ENCODE data around the gene C9orf152.
"Not testable (repeated sequence)": the region's sequence is repeated elsewhere in the genome, so short reads cannot be mapped to it uniquely, and the experiment has no call there.

Gene C9orf152, protein sequence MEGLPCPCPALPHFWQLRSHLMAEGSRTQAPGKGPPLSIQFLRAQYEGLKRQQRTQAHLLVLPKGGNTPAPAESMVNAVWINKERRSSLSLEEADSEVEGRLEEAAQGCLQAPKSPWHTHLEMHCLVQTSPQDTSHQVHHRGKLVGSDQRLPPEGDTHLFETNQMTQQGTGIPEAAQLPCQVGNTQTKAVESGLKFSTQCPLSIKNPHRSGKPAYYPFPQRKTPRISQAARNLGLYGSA

DNA sequence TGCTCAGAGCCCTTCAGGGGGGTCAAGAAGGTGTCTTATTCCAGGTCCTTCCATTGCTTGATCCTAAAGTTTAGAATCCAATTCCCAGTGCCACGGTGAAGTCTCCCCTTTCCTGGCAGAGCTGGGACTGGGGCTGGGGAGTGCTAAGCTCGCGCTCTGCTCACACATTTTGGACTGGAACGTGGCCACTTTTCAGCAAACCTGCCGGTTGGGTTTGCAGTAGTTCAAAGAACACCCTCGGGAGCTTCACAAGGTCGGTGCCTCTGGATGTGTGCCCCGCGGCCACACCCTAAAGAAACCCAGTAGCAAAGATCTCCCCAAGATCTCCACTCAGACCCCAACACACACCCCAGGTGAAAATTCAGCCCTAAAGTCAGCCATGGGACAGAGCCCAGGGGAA, at the start of gene C9orf152:
TSS of gene C9orf152 (minus strand) at position 129 of the 400 bp plus-strand sequence. CDS start 580 bp downstream, outside the sequence.
- no peak for DNase-seq

DNA sequence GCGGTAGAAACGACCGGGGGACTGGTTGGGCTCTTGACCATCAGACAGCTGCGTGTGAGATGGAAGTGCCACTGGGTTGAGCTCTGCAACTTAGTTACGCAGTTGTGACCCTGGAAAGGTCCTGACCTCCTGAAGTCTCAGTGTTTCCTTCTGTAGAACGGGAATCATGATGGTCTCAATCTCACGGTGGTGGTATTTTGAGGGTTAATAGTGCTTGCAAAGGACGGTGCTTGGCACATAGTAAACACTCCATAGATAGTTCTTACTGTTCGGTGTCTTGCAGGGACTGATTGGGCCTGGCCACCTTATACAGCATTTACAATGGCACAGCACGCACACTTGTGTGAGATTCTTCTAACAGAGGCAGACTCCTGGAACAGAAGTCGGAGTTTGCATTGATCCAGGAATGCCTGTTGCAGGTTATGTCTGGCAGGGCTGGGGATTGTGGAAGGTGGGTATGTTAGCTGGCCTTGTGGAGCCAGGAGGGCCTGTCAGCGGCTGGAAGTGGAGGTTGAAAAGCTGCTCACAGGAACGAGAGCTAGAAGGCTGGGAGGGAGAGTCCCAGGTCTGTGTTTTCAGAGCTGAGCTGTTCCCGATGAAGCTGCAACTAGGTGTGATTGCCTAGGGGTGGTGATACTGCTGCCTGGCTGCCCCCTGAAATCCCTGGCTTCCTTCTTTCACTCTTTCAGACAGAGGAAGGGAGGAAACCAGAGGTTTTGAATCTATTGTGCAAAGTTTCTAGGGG, 49.3 kb upstream of the C9orf152 start:
- peak; percentile 46 for DNase-seq

DNA sequence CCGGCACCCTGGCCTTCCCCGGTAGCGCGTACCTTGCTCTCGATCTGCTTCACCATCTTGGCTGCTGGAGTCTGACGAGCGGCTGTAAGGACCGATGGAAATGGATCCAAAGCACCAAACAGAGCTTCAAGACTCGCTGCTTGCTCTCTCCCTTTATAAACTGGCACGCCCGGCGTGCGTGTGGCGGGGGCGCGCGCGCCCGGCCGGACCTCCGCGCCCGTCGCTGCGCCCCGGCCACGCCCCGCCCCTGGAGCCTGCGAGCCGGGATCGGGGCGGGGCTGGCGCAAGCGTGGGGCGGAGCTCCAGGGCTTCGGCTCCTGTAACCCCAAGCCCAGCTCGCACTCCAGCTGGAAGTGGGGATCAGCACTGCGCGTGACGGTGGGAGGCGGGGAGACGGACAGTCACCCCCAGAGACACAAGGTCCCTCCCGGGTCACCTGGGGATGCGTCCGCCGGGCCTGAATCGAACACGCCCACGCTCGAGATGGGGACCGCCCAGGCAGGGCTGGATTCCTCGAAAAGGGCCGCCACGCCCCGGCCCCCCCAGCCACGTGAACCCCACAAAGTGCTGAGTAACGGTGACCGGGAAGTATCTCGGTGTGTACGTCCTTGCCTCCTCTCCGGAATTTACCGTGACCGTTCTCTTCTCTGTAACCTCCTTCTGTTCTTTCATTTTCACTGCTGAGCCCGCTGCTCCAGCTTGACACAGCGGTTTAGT, 48.6 kb upstream of the C9orf152 start, which contains the start of gene TXN:
TSS of gene TXN (minus strand) at position 128 of the 717 bp plus-strand sequence. CDS start at position 56, 72 bp downstream.
- DNase-seq = peak; percentile 82

DNA sequence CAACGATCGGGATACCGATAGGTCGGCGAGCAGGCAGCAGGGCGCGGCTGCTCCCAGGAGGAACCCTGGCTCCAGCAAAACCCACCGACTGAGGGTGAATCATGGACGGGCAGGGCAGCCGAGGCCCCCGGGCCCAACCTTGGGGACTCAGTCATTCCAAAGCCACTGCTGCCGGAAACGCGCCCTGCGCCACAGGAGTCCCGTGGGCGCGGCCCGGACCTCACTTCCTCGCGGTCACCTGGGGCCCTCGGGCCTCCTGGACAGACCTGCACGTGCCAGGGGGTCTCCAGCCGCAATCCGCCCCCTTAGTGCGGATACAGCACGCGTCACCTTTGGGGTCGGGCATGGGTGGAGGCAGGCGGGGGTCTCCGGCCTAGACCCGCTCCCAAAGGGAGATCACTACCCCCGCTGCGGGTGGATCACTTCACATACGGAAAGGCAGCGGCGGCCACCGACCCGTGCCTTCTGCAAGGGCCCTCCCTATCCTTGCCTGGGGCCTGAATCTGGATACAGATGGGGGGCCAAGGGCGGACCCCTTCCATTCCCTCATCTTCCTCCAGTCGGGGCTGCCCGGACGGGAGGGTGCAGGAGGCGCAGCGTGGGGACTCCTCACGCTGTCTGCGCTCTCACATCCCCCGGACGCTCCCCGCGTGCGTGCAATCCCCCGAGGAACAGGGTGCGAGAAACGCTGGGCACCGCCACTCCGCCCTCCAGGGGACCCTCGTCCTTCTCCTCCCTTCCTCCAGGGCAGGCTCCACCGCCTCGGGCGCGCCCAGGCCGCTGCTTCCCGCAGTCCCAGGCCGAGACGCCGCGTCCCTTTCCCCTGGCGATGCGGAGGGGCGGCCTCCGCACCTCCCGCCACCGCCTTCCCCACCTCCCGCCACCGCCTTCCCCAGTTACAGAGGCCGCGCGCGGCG, 47.8 kb upstream of the C9orf152 start:
- no peak for DNase-seq

DNA sequence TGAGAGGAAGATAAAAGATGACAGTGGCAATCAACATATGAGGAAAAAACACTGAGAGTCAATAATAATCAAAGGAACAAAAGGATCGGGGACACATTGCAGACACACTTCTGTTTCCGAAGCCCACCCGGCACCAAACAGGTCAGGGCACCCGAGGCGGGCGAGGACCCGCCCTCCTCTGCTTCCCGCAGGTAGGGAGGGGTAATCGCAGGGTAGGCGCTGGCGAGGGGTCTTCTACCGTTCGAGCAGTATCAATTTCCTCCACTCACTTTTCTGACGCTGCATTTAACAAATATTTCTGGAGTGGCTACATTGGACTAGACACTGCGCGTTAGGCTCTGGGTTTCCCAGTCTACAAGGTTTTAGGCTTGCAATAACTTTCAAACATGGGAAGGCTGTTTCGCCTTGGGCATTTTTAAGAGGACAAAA, 47.1 kb upstream of the C9orf152 start:
- no peak for DNase-seq

DNA sequence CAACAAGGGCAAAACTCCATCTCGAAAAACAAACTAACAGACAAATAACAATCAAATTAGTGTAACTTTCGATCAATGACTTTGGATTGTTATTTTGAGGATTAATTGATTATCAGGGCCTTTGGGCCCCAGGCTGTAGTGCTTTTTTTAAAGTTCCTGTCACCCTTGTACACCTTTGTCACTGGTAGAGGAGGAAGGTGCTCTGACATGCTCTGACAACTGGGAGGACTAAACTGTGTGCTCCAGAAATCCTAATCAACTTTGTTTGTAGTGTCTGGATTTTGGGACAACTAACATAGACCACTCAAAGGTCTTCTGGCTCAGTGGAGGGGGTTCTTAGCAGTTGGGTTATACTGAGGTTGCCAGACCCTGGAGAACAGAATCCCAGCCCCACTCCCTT, 46.5 kb upstream of the C9orf152 start:
- no peak for DNase-seq

DNA sequence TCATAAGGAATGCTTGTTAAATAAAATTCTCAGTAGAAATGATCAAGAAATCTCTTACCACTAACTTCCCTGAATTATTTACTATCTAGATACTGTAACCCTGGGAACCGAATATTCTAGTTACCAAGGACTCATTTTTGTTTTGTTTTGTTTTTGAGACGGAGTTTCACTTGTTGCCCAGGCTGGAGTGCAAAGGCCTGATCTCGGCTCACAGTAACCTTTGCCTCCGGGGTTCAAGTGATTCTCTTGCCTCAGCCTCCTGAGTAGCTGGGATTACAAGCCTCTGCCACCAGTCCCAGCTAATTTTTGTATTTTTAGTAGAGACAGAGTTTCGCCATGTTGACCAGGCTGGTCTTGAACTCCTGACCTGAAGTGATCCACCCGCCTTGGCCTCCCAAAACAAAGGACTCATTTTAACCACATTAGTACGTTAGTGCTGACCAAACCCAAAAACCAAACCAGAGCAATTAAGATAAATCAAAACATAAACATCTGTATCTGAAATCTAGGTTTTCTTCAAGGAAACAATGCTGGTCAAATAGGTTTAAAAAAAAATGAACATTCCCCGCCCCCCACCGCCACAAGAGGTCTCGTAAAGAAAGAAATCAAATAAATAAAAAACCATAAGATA, 44.7 kb upstream of the C9orf152 start:
- no peak for DNase-seq

DNA sequence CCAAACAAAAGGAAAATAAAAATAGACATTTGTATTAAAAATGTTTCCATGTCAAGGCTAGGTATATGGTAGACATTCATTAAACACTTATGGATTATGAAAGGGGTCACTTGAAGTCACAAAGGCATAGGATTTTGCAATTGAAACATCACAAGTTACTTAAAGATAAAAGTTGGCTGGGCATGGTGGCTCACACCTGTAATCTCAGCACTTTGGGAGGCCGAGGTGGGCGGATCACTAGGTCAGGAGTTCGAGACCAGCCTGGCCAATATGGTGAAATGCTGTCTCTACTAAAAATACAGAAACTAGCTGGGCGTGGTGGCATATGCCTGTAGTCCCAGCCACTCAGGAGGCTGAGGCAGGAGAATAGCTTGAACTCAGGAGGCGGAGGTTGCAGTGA, 43.8 kb upstream of the C9orf152 start:
- DNase-seq = not testable (repeated sequence)

DNA sequence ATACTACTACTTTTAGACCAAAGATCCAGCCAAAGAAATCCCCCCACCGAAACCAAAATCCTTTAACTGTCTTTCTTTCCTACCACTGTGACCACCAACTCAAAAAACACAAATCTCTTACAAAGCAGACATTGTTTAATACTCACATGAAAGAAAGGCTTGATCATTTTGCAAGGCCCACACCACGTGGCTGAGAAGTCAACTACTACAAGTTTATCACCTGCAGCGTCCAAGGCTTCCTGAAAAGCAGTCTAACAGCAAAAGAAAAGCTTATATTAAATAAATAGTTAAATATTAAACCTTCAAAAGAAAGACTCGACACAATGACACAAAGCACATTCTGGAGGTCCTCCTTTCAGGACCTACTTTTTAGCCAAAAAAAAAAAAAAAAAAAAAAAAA, 43.3 kb upstream of the C9orf152 start:
- DNase-seq = no peak

DNA sequence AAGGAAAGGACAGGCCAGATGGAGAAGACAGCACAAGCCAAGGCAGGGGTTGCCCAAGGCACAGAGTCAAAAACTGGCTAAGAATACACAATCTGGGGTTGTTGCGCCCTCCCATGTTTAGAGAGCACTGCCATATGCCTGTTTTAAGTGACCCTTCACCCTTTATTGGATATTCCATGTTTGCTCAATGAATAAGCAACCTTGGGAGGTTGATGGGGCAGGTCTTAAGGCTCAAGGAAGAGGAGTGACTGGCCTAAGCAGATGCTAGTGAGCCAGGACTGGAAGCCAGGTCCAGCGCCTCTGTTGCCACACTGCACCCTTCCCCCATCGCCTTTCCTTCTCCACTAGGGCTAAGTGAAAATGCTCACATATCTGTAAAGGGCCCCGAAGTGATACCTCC, 41.6 kb upstream of the C9orf152 start:
- no peak for DNase-seq

DNA sequence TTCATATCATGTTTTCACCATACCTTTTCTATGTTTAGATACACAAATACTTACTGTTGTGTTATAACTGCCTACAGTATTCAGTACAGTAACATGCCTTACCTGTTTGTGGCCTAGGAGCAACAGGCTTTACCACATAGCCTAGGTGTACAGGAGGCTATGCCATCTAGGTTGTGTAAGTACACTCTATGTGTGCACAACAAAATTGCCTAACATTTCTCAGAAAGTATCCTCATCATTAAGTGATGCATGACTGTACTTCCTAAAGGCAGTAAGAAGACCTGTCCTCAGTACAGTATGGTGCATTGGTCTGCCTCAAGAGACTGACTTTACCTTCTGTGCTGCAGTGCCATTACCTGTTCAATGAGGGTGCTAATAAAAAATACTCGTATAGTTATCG, 40.4 kb upstream of the C9orf152 start:
- no peak for DNase-seq

DNA sequence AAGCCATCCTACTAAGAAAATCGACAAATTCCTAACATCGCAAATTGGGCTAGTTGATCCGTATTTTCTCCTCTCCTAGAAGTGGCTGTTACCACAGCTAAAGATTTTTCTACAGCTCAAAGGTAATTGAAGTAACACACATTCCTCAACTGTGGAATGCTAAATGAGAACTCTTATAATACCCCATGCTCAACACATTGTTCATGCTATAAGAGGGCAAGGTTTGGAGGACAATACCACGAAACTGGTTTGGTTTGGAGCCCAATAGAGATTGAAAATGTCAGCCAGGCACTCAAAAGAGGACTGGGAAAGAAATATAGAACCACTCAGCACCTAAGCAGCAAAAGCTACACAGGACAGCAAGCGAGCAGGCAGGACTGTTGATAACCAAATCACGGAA, 38.3 kb upstream of the C9orf152 start:
- DNase-seq = no peak

DNA sequence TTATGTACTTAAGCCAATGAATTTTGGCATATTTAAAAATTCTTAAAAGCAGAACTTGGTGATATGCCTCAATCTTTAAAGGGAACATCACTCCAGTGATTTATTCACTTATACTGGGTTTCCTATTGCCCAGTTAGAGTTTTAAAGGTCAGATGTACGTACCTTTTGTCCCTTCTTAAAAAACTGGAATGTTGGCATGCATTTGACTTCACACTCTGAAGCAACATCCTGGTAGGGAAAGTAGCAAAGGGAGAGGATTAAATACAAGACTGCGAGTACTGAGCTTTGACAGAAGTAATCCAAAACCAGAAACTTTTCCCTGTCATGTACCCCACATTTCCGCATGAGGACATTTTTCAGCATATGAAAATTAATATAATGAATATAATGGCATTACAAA, 36.7 kb upstream of the C9orf152 start:
- DNase-seq = no peak

DNA sequence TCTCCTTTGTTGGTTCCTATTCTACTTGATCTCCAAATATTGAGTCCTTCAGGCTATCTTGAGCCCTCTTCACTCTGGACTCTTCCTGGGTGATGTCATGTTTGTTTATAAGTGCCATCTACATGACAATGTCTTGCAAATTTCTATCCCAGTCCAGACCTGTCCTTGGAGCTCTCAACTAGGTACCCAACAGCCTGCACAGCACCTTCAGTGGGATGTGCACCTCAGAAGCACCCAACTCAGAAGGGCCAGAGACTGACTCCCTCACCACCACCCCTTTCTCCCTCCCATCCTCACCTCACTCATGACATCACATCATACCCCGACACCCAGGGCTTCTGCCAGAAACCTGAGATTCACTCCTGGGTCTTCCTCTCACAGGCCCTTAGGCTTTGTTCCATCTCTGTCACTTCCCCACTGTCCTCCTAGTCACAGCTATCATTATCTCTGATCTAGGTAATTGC, 33.9 kb upstream of the C9orf152 start:
- no peak for DNase-seq

DNA sequence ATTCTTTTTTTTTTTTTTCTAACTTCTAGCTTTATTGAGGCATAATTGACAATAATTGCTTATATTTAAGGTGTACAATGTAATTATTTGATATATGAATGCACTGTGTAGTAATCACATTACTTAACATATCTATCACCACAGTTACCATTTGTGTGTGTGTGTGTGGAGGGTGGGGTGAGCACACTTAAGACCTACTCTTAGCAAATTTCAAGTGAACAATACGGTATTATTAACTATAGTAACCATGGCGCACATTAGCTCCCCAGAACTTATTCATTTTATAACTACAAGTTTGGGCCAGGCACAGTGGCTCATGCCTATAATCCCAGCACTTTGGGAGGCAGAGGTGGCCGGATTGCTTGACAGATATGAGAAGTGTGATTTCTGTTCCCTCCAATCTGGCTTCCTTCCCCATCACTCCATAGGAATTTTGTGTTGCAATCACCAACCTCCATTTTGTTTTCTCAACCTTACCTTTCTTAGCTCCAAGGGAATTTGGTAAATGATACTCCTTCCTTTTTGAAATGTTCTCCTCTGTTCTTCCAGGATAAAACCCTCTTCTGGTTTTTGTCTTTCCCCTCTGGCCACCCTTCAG, 33.4 kb upstream of the C9orf152 start:
- no peak for DNase-seq

DNA sequence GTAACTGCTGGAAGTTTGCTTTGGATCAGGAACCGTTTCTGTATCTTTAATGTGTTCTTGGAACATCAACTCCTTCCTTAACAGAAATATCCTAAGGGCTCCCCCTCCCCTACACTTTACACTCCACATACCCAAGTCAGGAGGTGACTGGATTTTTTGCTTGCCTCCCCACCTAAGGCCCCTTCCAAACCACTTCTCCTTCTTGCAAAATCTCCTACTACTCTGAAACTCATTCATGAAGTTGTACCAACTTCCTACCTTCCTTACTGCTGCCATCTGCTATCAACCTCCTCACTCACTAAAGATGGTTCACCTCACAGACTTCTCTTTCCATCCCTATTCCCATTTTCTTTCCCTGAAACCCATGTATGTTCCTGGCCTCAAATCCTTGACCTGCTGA, 32.2 kb upstream of the C9orf152 start:
- no peak for DNase-seq

DNA sequence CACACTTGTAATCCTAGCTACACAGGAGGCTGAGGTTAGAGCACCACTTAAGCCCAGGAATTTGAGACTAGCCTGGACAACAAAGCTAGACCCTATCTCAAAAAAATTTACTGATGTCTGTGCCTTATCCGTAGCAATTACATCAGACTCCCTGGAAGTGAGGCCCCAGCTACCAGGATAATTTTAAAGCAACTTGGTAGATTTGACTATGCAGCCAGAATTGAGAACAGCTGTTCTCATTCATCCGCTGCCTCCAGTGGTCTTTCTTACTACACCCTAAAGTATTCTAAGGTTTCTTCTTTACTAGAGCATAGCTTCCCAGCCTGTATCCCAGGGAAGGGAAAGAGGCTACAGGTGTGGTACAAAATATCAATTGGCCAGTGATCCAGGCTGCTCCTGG, 20.4 kb upstream of the C9orf152 start:
- DNase-seq = no peak

DNA sequence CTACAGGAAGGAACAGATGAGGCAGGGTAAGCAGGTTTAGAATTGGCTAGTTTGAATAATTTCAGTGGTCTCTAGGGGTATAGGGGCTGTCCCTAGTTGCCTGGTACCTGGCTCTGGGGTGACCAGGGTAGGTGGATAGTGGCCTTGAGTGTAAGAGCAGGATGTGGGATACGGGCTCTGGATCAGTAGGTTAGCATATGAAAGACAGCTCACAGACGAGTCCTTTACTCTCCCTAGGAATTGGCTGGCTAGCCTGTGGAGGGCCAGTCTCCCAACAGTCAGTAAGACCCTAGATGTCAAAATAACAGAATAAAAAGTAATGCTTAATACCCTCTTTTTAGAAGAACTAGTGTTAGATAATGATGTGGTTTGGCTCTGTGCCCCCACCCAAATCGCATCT, 16.6 kb upstream of the C9orf152 start:
- no peak for DNase-seq

DNA sequence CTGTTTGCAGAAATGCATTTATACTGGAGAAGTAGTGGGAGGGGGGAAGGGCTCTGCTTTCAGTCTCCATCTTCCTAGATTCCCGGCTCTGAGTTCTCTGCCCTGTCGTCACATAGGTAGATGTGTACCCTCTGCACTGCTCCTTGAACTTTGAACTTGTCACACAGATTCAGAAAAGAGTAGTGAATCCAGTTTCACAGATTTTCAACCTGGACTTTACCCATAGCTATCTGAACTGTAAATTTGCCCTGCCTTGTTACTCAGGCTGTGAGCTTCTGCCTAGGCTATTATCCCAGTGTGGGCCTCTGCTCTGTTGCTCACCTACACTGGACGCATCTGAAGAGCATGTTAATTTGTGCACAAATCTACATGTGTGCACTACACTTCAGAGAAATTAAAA, 12.8 kb upstream of the C9orf152 start:
- DNase-seq = no peak

DNA sequence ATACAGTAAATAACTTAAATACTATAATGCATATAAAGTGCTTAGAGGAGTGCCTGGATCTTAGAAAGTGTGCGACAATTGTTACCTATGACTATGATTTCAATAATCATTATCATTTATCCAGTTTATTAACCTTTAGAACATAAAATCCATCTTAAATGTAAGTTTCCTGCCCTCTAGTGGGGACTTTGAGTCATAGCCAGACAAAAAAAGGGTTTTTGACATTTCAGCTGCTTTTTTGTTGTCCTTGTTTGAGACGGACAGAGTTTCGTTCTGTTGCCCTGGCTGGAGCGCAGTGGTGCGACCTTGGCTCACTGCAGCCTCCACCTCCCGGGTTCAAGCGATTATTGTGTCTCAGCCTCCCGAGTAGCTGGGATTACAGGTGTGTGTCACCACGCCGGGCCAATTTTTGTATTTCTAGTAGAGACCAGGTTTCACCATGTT, 9.7 kb upstream of the C9orf152 start:
- DNase-seq = no peak

DNA sequence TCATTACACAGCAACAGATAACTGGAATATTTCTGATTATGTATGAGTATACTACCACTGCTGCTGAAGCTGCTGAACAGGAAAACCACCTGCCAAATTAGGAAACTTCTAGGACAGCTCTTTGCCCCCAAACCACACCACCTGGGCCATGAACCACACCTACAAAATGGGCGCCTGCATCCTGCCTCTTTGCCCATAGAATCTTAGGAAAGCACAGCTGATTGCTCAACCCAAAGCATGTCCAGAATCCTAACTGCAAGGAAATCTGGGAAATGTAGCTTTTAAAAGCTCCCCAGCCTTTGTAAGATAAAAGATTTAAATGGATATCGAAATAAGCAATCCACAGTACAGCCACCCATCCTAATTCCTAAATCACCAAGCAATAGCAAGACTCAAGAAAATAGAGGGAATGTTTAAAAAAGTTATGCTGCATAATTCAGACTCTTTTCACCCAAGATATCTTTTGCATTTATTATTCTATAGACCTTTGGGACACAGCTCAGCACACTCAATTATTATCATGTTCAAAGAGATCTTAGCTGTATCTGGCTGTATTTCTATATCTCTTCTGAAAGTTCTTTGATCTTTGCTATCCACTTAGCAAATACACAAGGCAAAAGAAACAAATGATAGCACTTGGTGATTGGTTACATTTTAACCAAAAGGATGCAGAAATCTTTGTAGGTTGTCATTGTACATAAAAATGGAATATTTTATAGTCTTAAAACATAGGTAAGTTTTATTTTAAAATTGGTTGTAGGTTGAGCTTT, 6.8 kb upstream of the C9orf152 start:
- DNase-seq = no peak

Measured in kidney glomerular epithelial cell (primary cell).